Measurements from ENCODE around the gene DCST1. TPM values are rescaled to one million over a fixed set of nuclear protein-coding genes. Genes with fewer than 3 reads are reported as not detected.

Gene DCST1
- polyA plus RNA-seq, 1 donor: not detected

GRCh38 chr1:155057104-155057503 lies 23.5 kb downstream of the DCST1 start:
- DNase-seq: no peak

- DNase-seq: no peak
Observed at GRCh38 chr1:155057788-155058211, 24.2 kb downstream of the DCST1 start.

GRCh38 chr1:155060736-155061135 lies 27.1 kb downstream of the DCST1 start:
- no peak for DNase-seq

- peak; percentile 83 for DNase-seq
Observed at GRCh38 chr1:155061381-155062150, 27.9 kb downstream of the DCST1 start.

- no peak for DNase-seq
Observed at GRCh38 chr1:155062151-155062686, 28.6 kb downstream of the DCST1 start.

- no peak for DNase-seq
Observed at GRCh38 chr1:155062702-155063411, 29.2 kb downstream of the DCST1 start.

- peak; percentile 89 for DNase-seq
Observed at GRCh38 chr1:155063550-155064110, 30.0 kb downstream of the DCST1 start, which contains the start of gene EFNA4. EFNA4 (plus strand) TSS chr1:155063740; CDS start chr1:155063824, 84 bp downstream.

- DNase-seq: no peak
Observed at GRCh38 chr1:155064111-155064831, 30.6 kb downstream of the DCST1 start.

GRCh38 chr1:155064832-155065429 lies 31.3 kb downstream of the DCST1 start:
- no peak for DNase-seq

GRCh38 chr1:155066777-155067176 lies 33.2 kb downstream of the DCST1 start:
- DNase-seq: no peak

GRCh38 chr1:155068599-155068998 lies 35.0 kb downstream of the DCST1 start:
- DNase-seq: no peak

GRCh38 chr1:155069551-155070157 lies 36.0 kb downstream of the DCST1 start:
- DNase-seq: no peak

GRCh38 chr1:155070158-155070621 lies 36.6 kb downstream of the DCST1 start:
- DNase-seq: no peak

GRCh38 chr1:155070721-155071569 lies 37.3 kb downstream of the DCST1 start:
- DNase-seq: peak; percentile 78

GRCh38 chr1:155071701-155072100 lies 38.1 kb downstream of the DCST1 start:
- no peak for DNase-seq

GRCh38 chr1:155072531-155073289 lies 39.1 kb downstream of the DCST1 start:
- no peak for DNase-seq

GRCh38 chr1:155073377-155074242 lies 40.0 kb downstream of the DCST1 start:
- DNase-seq: no peak

GRCh38 chr1:155075535-155075934 lies 41.9 kb downstream of the DCST1 start:
- DNase-seq: no peak

GRCh38 chr1:155076371-155076770 lies 42.7 kb downstream of the DCST1 start:
- DNase-seq: no peak
